IPS-NIHi7 (cell line): ENCODE data around the gene HHATL.

ENCODE experiments used
- DNase-seq: peaks from one replicate; pipeline ENCODE4 v3.0.0; 2012; ENCODE audit warnings: mixed read lengths; ENCODE audit errors: extremely low spot score

Gene HHATL

DNA sequence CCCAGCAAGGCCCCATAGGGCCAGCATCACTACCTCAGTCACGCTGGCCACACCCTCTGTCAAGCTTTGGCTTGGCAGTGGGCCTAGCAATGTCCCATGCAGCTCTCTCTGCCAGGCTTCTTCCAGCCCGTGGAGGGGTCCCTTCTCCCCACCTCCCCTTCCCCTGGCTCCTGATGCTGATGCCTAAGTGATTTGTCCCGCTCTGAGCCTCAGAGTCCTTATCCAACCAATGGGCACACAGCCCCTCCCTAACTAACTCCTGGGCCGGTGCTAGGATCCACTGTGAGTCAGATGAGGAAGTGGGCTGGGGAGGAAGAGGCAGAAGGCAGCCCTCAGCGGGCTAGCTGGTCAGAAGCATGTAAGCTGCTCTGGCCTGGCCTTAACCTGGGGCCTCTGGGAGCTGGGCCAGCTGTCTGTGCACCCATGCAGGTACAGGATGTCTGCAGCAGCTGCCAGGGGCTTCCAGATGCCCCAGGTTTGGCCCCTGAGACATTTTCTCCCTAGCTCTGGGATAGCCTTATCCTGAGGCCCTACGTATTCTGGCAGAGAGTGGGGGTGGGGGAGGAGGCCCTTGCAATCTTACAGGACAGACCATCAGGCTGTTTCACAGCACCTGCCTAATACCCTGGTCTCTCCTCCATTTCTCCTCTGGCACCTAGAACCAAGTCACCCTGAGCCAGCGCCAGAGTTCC lies 49.8 kb downstream of the HHATL start:
- peak; percentile 40 for DNase-seq

GRCh38 chr3:42652251-42652610 lies 50.4 kb downstream of the HHATL start:
- DNase-seq, result no peak

DNA sequence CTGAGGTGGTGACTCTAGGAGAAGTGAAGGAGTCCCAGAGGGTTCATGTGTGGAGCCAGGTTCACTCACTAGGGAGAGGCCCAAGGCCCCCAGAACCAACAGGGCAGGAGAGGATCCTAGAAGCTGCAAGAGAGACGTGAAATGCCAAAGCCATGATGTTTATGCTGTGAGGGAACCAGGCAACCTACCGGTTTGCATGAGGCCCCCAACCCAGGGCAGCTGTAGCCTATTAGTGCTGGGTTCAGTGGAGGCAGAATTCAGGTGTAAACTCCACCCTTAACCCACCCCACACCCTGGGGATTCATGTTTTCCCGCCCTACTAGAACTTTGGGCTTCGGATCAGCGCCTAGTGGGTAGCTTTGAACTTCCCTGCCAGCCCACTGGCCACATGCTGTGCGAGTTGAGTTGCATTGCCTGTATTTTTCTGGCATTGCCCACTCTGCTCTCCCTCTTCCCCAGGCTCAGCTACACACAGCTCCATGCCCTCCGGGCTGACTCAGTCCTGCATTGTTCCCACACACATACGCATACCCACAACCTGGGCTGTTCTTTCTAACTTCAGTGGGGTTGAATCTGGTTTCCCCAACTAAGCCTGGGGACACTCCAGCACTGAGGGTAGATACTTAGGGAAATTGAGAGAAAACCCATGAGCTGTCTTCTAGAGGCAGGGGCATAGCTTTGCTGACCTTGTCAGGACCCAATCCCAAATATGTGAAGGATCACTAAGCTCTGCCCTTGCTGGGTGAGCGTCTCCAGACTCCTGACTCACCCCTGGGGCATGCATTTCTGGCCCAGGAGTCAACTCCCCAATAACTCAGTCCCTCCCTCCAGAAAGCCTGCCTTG lies 51.1 kb downstream of the HHATL start:
- peak; percentile 30 for DNase-seq

GRCh38 chr3:42649783-42650182 lies 52.8 kb downstream of the HHATL start:
- DNase-seq, result no peak

- DNase-seq, result no peak
Measured at GRCh38 chr3:42649006-42649405, 53.6 kb downstream of the HHATL start.

- DNase-seq, result peak; percentile 23
Measured at GRCh38 chr3:42647821-42648459, 54.7 kb downstream of the HHATL start.
